PC-3 (cell line): ENCODE data around the gene PLXNB3. TPM values are rescaled to one million over a fixed set of nuclear protein-coding genes. Genes with fewer than 3 reads are reported as not detected.

Source experiments
- ATAC-seq: fragments of 200-7000 bp; cut with Tn5 transposase; 2 replicates; pipeline ENCODE4 v1.9.1; 2020; ENCODE audit warnings: mild to moderate bottlenecking, moderate library complexity
- BruUV-seq: library from RNA; stranded (reverse); fragments of 400-500 nt; replicated peaks from 2 replicates; lab custom pipeline; 2021; lab: Mats Ljungman, UMichigan
- CTCF ChIA-PET: fragments of 300-600 bp; sonication (Branson Sonifier 250); formaldehyde crosslinking; loops from one replicate; lab custom pipeline; 2022; ENCODE audit warnings: antibody characterized with exemption; lab: Charles Lee
- POLR2A ChIA-PET: fragments of 300-600 bp; sonication (Branson Sonifier 250); formaldehyde crosslinking; loops from one replicate; lab custom pipeline; 2022; ENCODE audit warnings: antibody characterized with exemption; ENCODE audit not compliant: unreplicated experiment; lab: Charles Lee
- DNase-seq: peaks from one replicate; pipeline ENCODE4 v3.0.0-alpha.2; 2015
- H2AFZ ChIP-seq: fragments of 300-600 bp; sonication (generic); 2 replicates; pipeline ENCODE4 v1.6.0; 2016; ENCODE audit warnings: antibody characterized with exemption, low read length
- H3F3A ChIP-seq: fragments of 300-600 bp; sonication (generic); one replicate; pipeline ENCODE4 v1.6.0; 2017; ENCODE audit warnings: antibody characterized with exemption, low read length, control low read depth, mild to moderate bottlenecking; ENCODE audit not compliant: unreplicated experiment
- H3K27ac ChIP-seq: fragments of 300-600 bp; sonication (generic); 2 replicates; pipeline ENCODE4 v1.5.1; 2016; ENCODE audit warnings: mild to moderate bottlenecking, low read length
- H3K27me3 ChIP-seq: fragments of 300-600 bp; sonication (generic); 2 replicates; pipeline ENCODE4 v1.6.1; 2016; ENCODE audit warnings: low read length, mixed read lengths
- H3K36me3 ChIP-seq: fragments of 300-600 bp; sonication (generic); 2 replicates; pipeline ENCODE4 v1.6.1; 2016; ENCODE audit warnings: low read depth, mixed run types, low read length, mixed read lengths
- H3K4me1 ChIP-seq: fragments of 300-600 bp; sonication (generic); 2 replicates; pipeline ENCODE4 v1.5.1; 2016; ENCODE audit warnings: low read length; ENCODE audit not compliant: insufficient read depth
- H3K4me2 ChIP-seq: fragments of 300-600 bp; sonication (generic); 2 replicates; pipeline ENCODE4 v1.6.0; 2016; ENCODE audit warnings: low read length
- H3K4me3 ChIP-seq: fragments of 300-600 bp; sonication (generic); 2 replicates; pipeline ENCODE4 v1.5.1; 2016; ENCODE audit warnings: mild to moderate bottlenecking, low read length, mixed read lengths
- H3K79me2 ChIP-seq: fragments of 300-600 bp; sonication (generic); 2 replicates; pipeline ENCODE4 v1.6.1; 2017; ENCODE audit warnings: low read length, mixed read lengths
- H3K9ac ChIP-seq: fragments of 300-600 bp; sonication (generic); 2 replicates; pipeline ENCODE4 v1.6.0; 2016; ENCODE audit warnings: mild to moderate bottlenecking, low read length
- H3K9me2 ChIP-seq: fragments of 300-600 bp; sonication (generic); replicated peaks from 2 replicates; pipeline ENCODE4 v1.6.1; 2016; ENCODE audit warnings: mixed run types, low read length, mixed read lengths
- H3K9me3 ChIP-seq: fragments of 300-600 bp; sonication (generic); 2 replicates; pipeline ENCODE4 v1.6.1; 2016; ENCODE audit warnings: low read length, mixed read lengths
- H4K20me1 ChIP-seq: fragments of 300-600 bp; sonication (generic); 2 replicates; pipeline ENCODE4 v1.6.1; 2016; ENCODE audit warnings: low read length, mixed read lengths
- CTCF ChIP-seq: fragments of 300-600 bp; sonication (generic); conservative IDR thresholded peaks from 2 replicates; pipeline ENCODE4 v1.5.1; 2017; ENCODE audit warnings: antibody characterized with exemption, low read depth, mild to moderate bottlenecking, low read length
- EZH2 ChIP-seq: fragments of 300-600 bp; sonication (generic); IDR thresholded peaks from one replicate; pipeline ENCODE4 v1.6.1; 2017; ENCODE audit warnings: antibody characterized with exemption, mild to moderate bottlenecking, low read length; ENCODE audit not compliant: unreplicated experiment
- EZH2phosphoT487 ChIP-seq: fragments of 300-600 bp; sonication (generic); IDR thresholded peaks from 2 replicates; pipeline ENCODE4 v1.6.1; 2018; ENCODE audit warnings: mild to moderate bottlenecking, antibody characterized with exemption, low read length, borderline replicate concordance
- intact Hi-C: fragments of 100-400 bp; cut with micrococcal nuclease; formaldehyde crosslinking; loops from 2 replicates; pipeline ENCODE4 v1.9.0; 2023
- total RNA-seq: library from RNA; depleted of rRNA; stranded (reverse); fragments of >200 nt; gene quantifications from 2 replicates; pipeline ENCODE4 v1.2.3, GENCODE V29; 2014

The PLXNB3 gene
- total RNA-seq, 1 experiment from 2014 or later = 27.3 TPM

DNA sequence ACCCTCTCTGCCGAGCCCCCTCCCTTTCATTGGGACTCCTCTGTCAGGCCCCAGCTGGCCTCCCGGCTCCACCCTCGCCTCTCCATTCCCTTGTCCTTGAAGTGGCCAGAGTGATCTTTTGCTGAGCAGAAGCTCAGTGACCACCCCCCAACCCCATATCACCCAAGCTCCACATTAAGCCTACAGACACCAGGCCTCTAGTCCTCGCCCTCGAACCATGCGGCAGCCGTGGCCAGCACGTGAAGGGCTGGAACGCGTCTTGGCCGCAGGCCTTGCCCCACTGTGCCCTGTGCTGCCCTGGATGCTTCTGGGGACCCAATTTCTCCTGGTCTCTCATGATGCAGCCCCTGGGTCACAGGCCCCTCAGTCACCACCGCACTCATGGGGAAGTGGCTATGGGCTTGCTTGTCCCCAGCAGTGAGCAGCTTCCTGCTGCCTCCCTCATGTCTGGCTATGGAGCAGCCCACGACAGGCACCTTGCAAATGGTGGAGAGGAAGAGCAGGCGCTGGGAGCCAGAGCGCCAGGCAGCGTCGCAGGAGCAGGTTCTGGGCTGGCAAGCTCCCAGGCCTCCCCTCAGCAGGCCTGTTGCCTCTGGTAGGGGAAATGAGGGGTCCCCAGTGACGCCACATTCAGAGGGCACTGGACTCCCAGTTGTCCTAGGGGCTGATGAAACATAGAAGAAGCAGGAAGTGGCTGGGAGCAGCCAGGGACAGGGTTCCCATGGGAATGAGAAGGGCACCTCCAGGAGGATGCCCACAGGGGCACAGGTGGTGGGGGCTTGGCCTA is 16.0 kb downstream of the PLXNB3 start:
- intact Hi-C loops = no loop called here
- Histone ChIP-seq H3K4me1 (no peaks in the 10 kb centered on the region), H3K27ac (no peak overlapping the region), H3K9me2 (no peaks in the 10 kb centered on the region), H4K20me1 (no peaks in the 10 kb centered on the region), H3K9me3 (no peaks in the 10 kb centered on the region), H3K27me3 (no peaks in the 10 kb centered on the region), H3K4me3 (no peak overlapping the region), H3K4me2 (no peak overlapping the region), H3K36me3 (no peaks in the 10 kb centered on the region), H3F3A (no peaks in the 10 kb centered on the region), H3K79me2 (no peaks in the 10 kb centered on the region), H3K9ac (no peak overlapping the region), H2AFZ (no peak overlapping the region)
- DNase-seq (no peak), ATAC-seq (peak; percentile 6; the same call in 1 of the 2 replicates)
- TF ChIP-seq EZH2phosphoT487 (no peak), EZH2 (no peak), CTCF (no peak)
- no TSS peak for BruUV-seq
- CTCF ChIA-PET = interaction anchor here (0.6 kb wide), 1 partner anchor 14 kb away, joined by 3 read pairs; the partner anchor contains the start of gene SSR4
- POLR2A ChIA-PET = no interaction called here

DNA sequence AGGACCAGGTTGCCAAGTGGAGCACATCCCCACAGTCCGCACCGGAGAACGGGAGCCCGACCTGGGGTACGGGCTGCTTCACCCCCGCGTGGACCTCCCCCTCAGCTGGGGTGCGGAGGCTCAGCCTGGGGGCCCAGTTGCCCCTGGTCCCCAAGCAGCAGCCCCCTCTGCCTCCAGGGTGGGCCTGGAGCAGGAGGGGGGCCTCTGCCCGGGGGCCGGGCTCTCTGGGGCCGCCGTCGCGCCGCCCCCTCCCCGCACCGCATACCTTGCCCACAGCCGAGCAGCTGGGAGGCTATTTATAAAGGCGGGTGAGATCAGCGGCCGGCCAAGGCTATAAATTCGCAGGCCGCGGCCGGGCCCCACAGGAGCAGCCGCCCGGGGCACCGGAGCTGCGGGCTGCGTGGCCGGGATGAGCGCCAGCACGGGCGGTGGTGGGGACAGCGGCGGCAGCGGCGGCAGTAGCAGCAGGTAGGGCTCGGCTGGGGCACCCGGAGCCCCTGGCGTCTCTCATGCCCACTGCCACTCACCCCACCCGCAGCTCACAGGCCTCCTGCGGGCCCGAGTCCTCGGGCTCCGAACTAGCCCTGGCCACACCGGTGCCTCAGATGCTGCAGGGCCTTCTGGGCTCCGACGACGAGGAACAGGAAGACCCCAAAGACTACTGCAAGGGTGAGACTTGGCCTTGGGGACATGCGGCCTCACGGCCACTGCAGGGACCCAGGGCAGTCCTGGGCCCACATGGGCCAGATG is 16.8 kb downstream of the PLXNB3 start, which contains the start of gene SRPK3:
SRPK3 (plus strand) TSS at position 364 of the 750 bp plus-strand sequence; CDS start at position 410, 46 bp downstream.
- no peak within 1 kb of the TSS for H3K4me2 ChIP-seq
- H3K27me3 ChIP-seq = no peaks in the 10 kb centered on the region
- no peak within 1 kb of the TSS for H3K27ac ChIP-seq
- BruUV-seq = no TSS peak
- no peaks in the 10 kb centered on the region for H3K9me3 ChIP-seq
- H3K9ac ChIP-seq = no peak within 1 kb of the TSS
- H4K20me1 ChIP-seq = no peaks in the 10 kb centered on the region
- H3K36me3 ChIP-seq = no peaks in the 10 kb centered on the region
- H3K79me2 ChIP-seq = no peaks in the 10 kb centered on the region
- CTCF ChIA-PET = no interaction called here
- H3K4me1 ChIP-seq = no peaks in the 10 kb centered on the region
- no peak within 1 kb of the TSS for H2AFZ ChIP-seq
- POLR2A ChIA-PET = no interaction called here
- H3K9me2 ChIP-seq = no peaks in the 10 kb centered on the region
- H3F3A ChIP-seq = no peaks in the 10 kb centered on the region
- DNase-seq = no peak
- H3K4me3 ChIP-seq = no peak within 1 kb of the TSS
- peak; percentile 48 for ATAC-seq
- no peak for TF ChIP-seq EZH2phosphoT487
- no peak for TF ChIP-seq EZH2
- TF ChIP-seq CTCF = no peak
- intact Hi-C loops = no loop called here
